ENCODE data around the gene ALOX12B. TPM values are rescaled to one million over a fixed set of nuclear protein-coding genes. Genes with fewer than 3 reads are reported as not detected.

ALOX12B gene
- total RNA-seq, 8 experiments from 2014 or later = 0.13 to 0.16 TPM; not detected in 6

- in situ Hi-C loops (cut with MboI; ENCODE audit: low pct_unique_long_range_greater_than_20kb in 2 of 9, low sequenced_read_pairs in 9 of 9, unreplicated experiment in 9 of 9) = no loop called here
- ATAC-seq (replicated peaks in 6 of 8) = no peak
- no peak overlapping the region for H3K27ac ChIP-seq
- H3K4me3 ChIP-seq = no peak overlapping the region
- 27 to 82% (median 62%) methylated on average over 2 to 6 of the region's 6 CpGs for WGBS, 10 experiments
- H3K4me1 ChIP-seq (replicated peaks in 1 of 2) = no peaks in the 10 kb centered on the region
Measured at GRCh38 chr17:8052256-8053252, 35.0 kb downstream of the ALOX12B start.

- 50 to 93% (median 67%) methylated on average over 1 to 6 of the region's 7 CpGs; no CpG with 5 or more reads in 1 of the 10 experiments for WGBS, 10 experiments
- ATAC-seq (replicated peaks in 6 of 8) = no peak
- Histone ChIP-seq H3K27ac (no peak overlapping the region), H3K4me3 (no peak overlapping the region), H3K4me1 (replicated peaks in 1 of 2) (no peaks in the 10 kb centered on the region)
- in situ Hi-C loops (cut with MboI; ENCODE audit: low pct_unique_long_range_greater_than_20kb in 2 of 9, low sequenced_read_pairs in 9 of 9, unreplicated experiment in 9 of 9) = no loop called here
Measured at GRCh38 chr17:8051831-8052230, 35.7 kb downstream of the ALOX12B start.

- Histone ChIP-seq H3K4me3 (no peak overlapping the region), H3K27ac (no peak overlapping the region), H3K4me1 (replicated peaks in 1 of 2) (no peaks in the 10 kb centered on the region)
- in situ Hi-C loops (cut with MboI; ENCODE audit: low pct_unique_long_range_greater_than_20kb in 2 of 9, low sequenced_read_pairs in 9 of 9, unreplicated experiment in 9 of 9) = no loop called here
- no peak for ATAC-seq (replicated peaks in 6 of 8)
- WGBS, 10 experiments = 60 to 100% (median 78%) methylated on average over 1 to 7 of the region's 8 CpGs; no CpG with 5 or more reads in 1 of the 10 experiments
Measured at GRCh38 chr17:8048736-8049135, 38.8 kb downstream of the ALOX12B start.

- Histone ChIP-seq H3K4me3 (no peak overlapping the region), H3K27ac (no peak overlapping the region)
- 70 to 90% (median 80%) methylated on average over 1 to 2 of the region's 12 CpGs; no CpG with 5 or more reads in 7 of the 10 experiments for whole genome bisulfite sequencing, 10 experiments
Measured at GRCh38 chr17:8048236-8048635, 39.3 kb downstream of the ALOX12B start.

GRCh38 chr17:8047769-8048110 is 39.8 kb downstream of the ALOX12B start:
- in situ Hi-C loops (cut with MboI; ENCODE audit: low pct_unique_long_range_greater_than_20kb in 2 of 9, low sequenced_read_pairs in 9 of 9, unreplicated experiment in 9 of 9) = no loop called here
- WGBS, 10 experiments = 83 to 100% (median 90%) methylated on average over 1 to 3 of the region's 4 CpGs; no CpG with 5 or more reads in 5 of the 10 experiments

More at GRCh38 chr17:8048236-8048635, 39.3 kb downstream of the ALOX12B start:
- no peak for ATAC-seq (replicated peaks in 6 of 8)
- in situ Hi-C loops (cut with MboI; ENCODE audit: low pct_unique_long_range_greater_than_20kb in 2 of 9, low sequenced_read_pairs in 9 of 9, unreplicated experiment in 9 of 9) = no loop called here
- H3K4me1 ChIP-seq (replicated peaks in 1 of 2) = no peaks in the 10 kb centered on the region

GRCh38 chr17:8046929-8047768 is 40.4 kb downstream of the ALOX12B start:
- Histone ChIP-seq H3K27ac (no peak overlapping the region), H3K4me1 (replicated peaks in 1 of 2) (no peaks in the 10 kb centered on the region), H3K4me3 (no peak overlapping the region)
- WGBS, 10 experiments = 31 to 60% (median 51%) methylated on average over 3 to 8 of the region's 24 CpGs; no CpG with 5 or more reads in 4 of the 10 experiments
- ATAC-seq (replicated peaks in 6 of 8) = no peak
- in situ Hi-C loops (cut with MboI; ENCODE audit: low pct_unique_long_range_greater_than_20kb in 2 of 9, low sequenced_read_pairs in 9 of 9, unreplicated experiment in 9 of 9) = no loop called here

More at GRCh38 chr17:8047769-8048110, 39.8 kb downstream of the ALOX12B start:
- no peak for ATAC-seq (replicated peaks in 6 of 8)
- Histone ChIP-seq H3K27ac (no peak overlapping the region), H3K4me3 (no peak overlapping the region), H3K4me1 (replicated peaks in 1 of 2) (no peaks in the 10 kb centered on the region)

GRCh38 chr17:8046306-8046928 is 41.1 kb downstream of the ALOX12B start:
- no peak overlapping the region for H3K27ac ChIP-seq
- in situ Hi-C loops (cut with MboI; ENCODE audit: low pct_unique_long_range_greater_than_20kb in 2 of 9, low sequenced_read_pairs in 9 of 9, unreplicated experiment in 9 of 9) = no loop called here
- no peak for ATAC-seq (replicated peaks in 6 of 8)
- 50 to 77% (median 57%) methylated on average over 1 to 4 of the region's 11 CpGs; no CpG with 5 or more reads in 5 of the 10 experiments for WGBS, 10 experiments
- H3K4me1 ChIP-seq (replicated peaks in 1 of 2) = no peaks in the 10 kb centered on the region
- H3K4me3 ChIP-seq = no peak overlapping the region

GRCh38 chr17:8044819-8045810 is 42.4 kb downstream of the ALOX12B start:
- no peak for ATAC-seq (replicated peaks in 6 of 8)
- in situ Hi-C loops (cut with MboI; ENCODE audit: low pct_unique_long_range_greater_than_20kb in 2 of 9, low sequenced_read_pairs in 9 of 9, unreplicated experiment in 9 of 9) = no loop called here

GRCh38 chr17:8041979-8042378 is 45.5 kb downstream of the ALOX12B start:
- in situ Hi-C loops (cut with MboI; ENCODE audit: low pct_unique_long_range_greater_than_20kb in 2 of 9, low sequenced_read_pairs in 9 of 9, unreplicated experiment in 9 of 9) = no loop called here
- peak in 1 of 8 experiments; percentile 51 for ATAC-seq (replicated peaks in 6 of 8)

More at GRCh38 chr17:8044819-8045810, 42.4 kb downstream of the ALOX12B start:
- H3K4me3 ChIP-seq = no peak overlapping the region
- H3K4me1 ChIP-seq (replicated peaks in 1 of 2) = no peaks in the 10 kb centered on the region
- WGBS, 10 experiments = 80% methylated on average over 1 to 2 of the region's 24 CpGs; no CpG with 5 or more reads in 8 of the 10 experiments
- H3K27ac ChIP-seq = no peak overlapping the region

GRCh38 chr17:8041249-8041928 is 46.1 kb downstream of the ALOX12B start:
- Histone ChIP-seq H3K4me1 (replicated peaks in 1 of 2) (no peaks in the 10 kb centered on the region), H3K4me3 (no peak overlapping the region), H3K27ac (no peak overlapping the region)
- 0 to 72% (median 48%) methylated on average over 1 to 7 of the region's 8 CpGs; no CpG with 5 or more reads in 1 of the 10 experiments for WGBS, 10 experiments
- in situ Hi-C loops (cut with MboI; ENCODE audit: low pct_unique_long_range_greater_than_20kb in 2 of 9, low sequenced_read_pairs in 9 of 9, unreplicated experiment in 9 of 9) = no loop called here
- ATAC-seq (replicated peaks in 6 of 8) = peak in 3 of 8 experiments; percentile 74 to 86 (median 84)

More at GRCh38 chr17:8041979-8042378, 45.5 kb downstream of the ALOX12B start:
- Histone ChIP-seq H3K4me3 (no peak overlapping the region), H3K4me1 (replicated peaks in 1 of 2) (no peaks in the 10 kb centered on the region), H3K27ac (no peak overlapping the region)

GRCh38 chr17:8039611-8040168 is 47.8 kb downstream of the ALOX12B start:
- in situ Hi-C loops (cut with MboI; ENCODE audit: low pct_unique_long_range_greater_than_20kb in 2 of 9, low sequenced_read_pairs in 9 of 9, unreplicated experiment in 9 of 9) = no loop called here
- Histone ChIP-seq H3K4me3 (no peak overlapping the region), H3K27ac (no peak overlapping the region), H3K4me1 (replicated peaks in 1 of 2) (no peaks in the 10 kb centered on the region)
- WGBS, 10 experiments = 60 to 100% (median 83%) methylated on average over 1 to 3 of the region's 11 CpGs; no CpG with 5 or more reads in 4 of the 10 experiments
- no peak for ATAC-seq (replicated peaks in 6 of 8)

Data from motor neuron (in vitro differentiated cells).